Measurements from ENCODE around the gene PLEKHA6. TPM values are rescaled to one million over a fixed set of nuclear protein-coding genes. Genes with fewer than 3 reads are reported as not detected.

Gene PLEKHA6
- total RNA-seq, 1 experiment from 2014 or later = 5.5 TPM

GRCh38 chr1:204327359-204327758 lies 32.4 kb downstream of the PLEKHA6 start:
- ChIA-PET CTCF (no interaction called here), POLR2A (no interaction called here)
- Histone ChIP-seq H3K36me3 (ENCODE audit: control insufficient read depth, insufficient read depth, low read length) (no peaks in the 10 kb centered on the region), H3K27ac (ENCODE audit: low read length) (no peak overlapping the region), H3K27me3 (ENCODE audit: control insufficient read depth, insufficient read depth, low read length) (no peaks in the 10 kb centered on the region), H3K4me1 (ENCODE audit: control insufficient read depth, insufficient read depth, low read length) (no peaks in the 10 kb centered on the region), H3K9me3 (ENCODE audit: control insufficient read depth, insufficient read depth, low read depth, low read length) (no peaks in the 10 kb centered on the region), H3K4me3 (ENCODE audit: low read depth in 2 of 2, low read length in 2 of 2) (no peak overlapping the region)
- ATAC-seq = no peak
- BruUV-seq (replicated peaks) = no TSS peak
- TF ChIP-seq SIN3A (IDR thresholded peaks at IDR 0.05; ENCODE audit: borderline replicate concordance, insufficient read depth, low read depth, low read length) (no peak), CTCF (IDR thresholded peaks at IDR 0.05) (no peak), POLR2AphosphoS5 (IDR thresholded peaks at IDR 0.05; ENCODE audit: low read depth, low read length) (no peak), TCF7L2 (IDR thresholded peaks at IDR 0.05; ENCODE audit: low read depth, low read length) (no peak), REST (IDR thresholded peaks at IDR 0.05; ENCODE audit: insufficient read depth in 1 of 2, low read depth in 2 of 2, low read length in 1 of 2) (no peak)
- DNase-seq (ENCODE audit: low read depth, low spot score) = no peak
- in situ Hi-C loops (cut with HindIII; ENCODE audit: low pct_unique_long_range_greater_than_20kb, low sequenced_read_pairs) (no loop called here), intact Hi-C loops (cut with micrococcal nuclease; ENCODE audit: unreplicated experiment) (no loop called here)

- intact Hi-C loops (cut with micrococcal nuclease; ENCODE audit: unreplicated experiment) = no loop called here
- TF ChIP-seq TCF7L2 (IDR thresholded peaks at IDR 0.05; ENCODE audit: low read depth, low read length) (no peak), REST (IDR thresholded peaks at IDR 0.05; ENCODE audit: insufficient read depth in 1 of 2, low read depth in 2 of 2, low read length in 1 of 2) (no peak)
- no peaks in the 10 kb centered on the region for H3K4me1 ChIP-seq (ENCODE audit: control insufficient read depth, insufficient read depth, low read length)
- no peak for ATAC-seq
- H3K36me3 ChIP-seq (ENCODE audit: control insufficient read depth, insufficient read depth, low read length) = no peaks in the 10 kb centered on the region
- ChIA-PET CTCF (no interaction called here), POLR2A (no interaction called here)
- in situ Hi-C loops (cut with HindIII; ENCODE audit: low pct_unique_long_range_greater_than_20kb, low sequenced_read_pairs) = no loop called here
- no peaks in the 10 kb centered on the region for H3K9me3 ChIP-seq (ENCODE audit: control insufficient read depth, insufficient read depth, low read depth, low read length)
- H3K27ac ChIP-seq (ENCODE audit: low read length) = no peak overlapping the region
- no TSS peak for BruUV-seq (replicated peaks)
- no peak overlapping the region for H3K4me3 ChIP-seq (ENCODE audit: low read depth in 2 of 2, low read length in 2 of 2)
- DNase-seq (ENCODE audit: low read depth, low spot score) = no peak
- no peaks in the 10 kb centered on the region for H3K27me3 ChIP-seq (ENCODE audit: control insufficient read depth, insufficient read depth, low read length)
Observed at GRCh38 chr1:204326771-204327300, 32.9 kb downstream of the PLEKHA6 start.

Data from Panc1 (cell line).